ENCODE measurements around the gene NADK2. TPM values are rescaled to one million over a fixed set of nuclear protein-coding genes. Genes with fewer than 3 reads are reported as not detected.

NADK2 gene
- total and polyA plus RNA-seq, 10 of the 15 experiments (the other 5 are each of a cell fraction or from before 2014, with no cell fraction given), result 2.4 to 9.0 (median 6.3) TPM

- intact Hi-C loops (cut with micrococcal nuclease; ENCODE audit: unreplicated experiment) (no loop called here), in situ Hi-C loops (cut with MboI) (no loop called here)
- BruUV-seq (replicated peaks), result no TSS peak
- FAIRE-seq, result no peak
- ATAC-seq, result no peak
- 50% methylated on average over 3 of the region's 3 CpGs for WGBS (ENCODE audit: insufficient coverage, insufficient replicate concordance, low lambda C conversion rate, missing lambda C conversion rate)
- H3K27ac ChIP-seq (ENCODE audit: control insufficient read depth, insufficient read depth), result no peak overlapping the region
- no peaks in the 10 kb centered on the region for H3K79me2 ChIP-seq (ENCODE audit: control insufficient read depth, insufficient read depth, low read length)
- SMC1A ChIA-PET (ENCODE audit: uncharacterized antibody, unreplicated experiment), result interaction anchor here (0.6 to 2.8 kb wide), 5 partner anchors 10 to 174 kb away, joined by 3 to 8 read pairs (median 3); partner anchors contain the start of gene NADK2
- H3K4me2 ChIP-seq (ENCODE audit: control insufficient read depth, insufficient read depth), result no peak overlapping the region
- no peak overlapping the region for H3K4me3 ChIP-seq
- no peaks in the 10 kb centered on the region for H3K27me3 ChIP-seq (replicated peaks in 1 of 2; ENCODE audit: control insufficient read depth in 2 of 2, insufficient read depth in 2 of 2, low read length in 1 of 2)
- H3K9ac ChIP-seq (ENCODE audit: control insufficient read depth, insufficient read depth, low read length), result no peak overlapping the region
- POLR2A ChIA-PET, result no interaction called here
- RAD21 ChIA-PET (ENCODE audit: unreplicated experiment), result no interaction called here
- H3K36me3 ChIP-seq (ENCODE audit: control insufficient read depth in 2 of 2, insufficient read depth in 2 of 2, low read length in 1 of 2), result no peaks in the 10 kb centered on the region
- CTCF ChIA-PET, result interaction anchor here (0.7 to 4.8 kb wide), 6 partner anchors 8 to 55 kb away, joined by 3 to 22 read pairs (median 4); partner anchors contain the start of gene NADK2
- H3K4me1 ChIP-seq (ENCODE audit: control insufficient read depth, insufficient read depth, low read length), result no peaks in the 10 kb centered on the region
- no peaks in the 10 kb centered on the region for H3K9me3 ChIP-seq (replicated peaks; ENCODE audit: control insufficient read depth, insufficient read depth, low read length)
- H2AFZ ChIP-seq (ENCODE audit: control insufficient read depth, low read depth, low read length), result no peak overlapping the region
- DNase-seq (ENCODE audit: low read depth, low spot score), result no peak
- no peaks in the 10 kb centered on the region for H4K20me1 ChIP-seq (ENCODE audit: control insufficient read depth, insufficient read depth)
- TF ChIP-seq ESRRA (IDR thresholded peaks at IDR 0.05; ENCODE audit: low read length) (no peak), DPF2 (IDR thresholded peaks at IDR 0.05) (no peak), BCL3 (IDR thresholded peaks at IDR 0.05; ENCODE audit: borderline replicate concordance, insufficient read depth, low read depth, low read length, poor library complexity, severe bottlenecking) (no peak), FOS (IDR thresholded peaks at IDR 0.05; ENCODE audit: borderline replicate concordance, extremely low read depth, insufficient read length) (no peak), NRF1 (conservative IDR thresholded peaks at IDR 0.05; ENCODE audit: low read depth, low read length) (no peak), JUND (IDR thresholded peaks at IDR 0.05; ENCODE audit: low read depth, low read length) (no peak), LARP7 (IDR thresholded peaks at IDR 0.05) (no peak), TAF1 (IDR thresholded peaks at IDR 0.05; ENCODE audit: borderline replicate concordance, low read depth, low read length) (no peak), TCF7 (IDR thresholded peaks at IDR 0.05; ENCODE audit: borderline replicate concordance) (no peak), KAT2A (conservative IDR thresholded peaks at IDR 0.05; ENCODE audit: control insufficient read depth, low read depth, low read length) (no peak)
- TF ChIP-seq, protein P1, sequence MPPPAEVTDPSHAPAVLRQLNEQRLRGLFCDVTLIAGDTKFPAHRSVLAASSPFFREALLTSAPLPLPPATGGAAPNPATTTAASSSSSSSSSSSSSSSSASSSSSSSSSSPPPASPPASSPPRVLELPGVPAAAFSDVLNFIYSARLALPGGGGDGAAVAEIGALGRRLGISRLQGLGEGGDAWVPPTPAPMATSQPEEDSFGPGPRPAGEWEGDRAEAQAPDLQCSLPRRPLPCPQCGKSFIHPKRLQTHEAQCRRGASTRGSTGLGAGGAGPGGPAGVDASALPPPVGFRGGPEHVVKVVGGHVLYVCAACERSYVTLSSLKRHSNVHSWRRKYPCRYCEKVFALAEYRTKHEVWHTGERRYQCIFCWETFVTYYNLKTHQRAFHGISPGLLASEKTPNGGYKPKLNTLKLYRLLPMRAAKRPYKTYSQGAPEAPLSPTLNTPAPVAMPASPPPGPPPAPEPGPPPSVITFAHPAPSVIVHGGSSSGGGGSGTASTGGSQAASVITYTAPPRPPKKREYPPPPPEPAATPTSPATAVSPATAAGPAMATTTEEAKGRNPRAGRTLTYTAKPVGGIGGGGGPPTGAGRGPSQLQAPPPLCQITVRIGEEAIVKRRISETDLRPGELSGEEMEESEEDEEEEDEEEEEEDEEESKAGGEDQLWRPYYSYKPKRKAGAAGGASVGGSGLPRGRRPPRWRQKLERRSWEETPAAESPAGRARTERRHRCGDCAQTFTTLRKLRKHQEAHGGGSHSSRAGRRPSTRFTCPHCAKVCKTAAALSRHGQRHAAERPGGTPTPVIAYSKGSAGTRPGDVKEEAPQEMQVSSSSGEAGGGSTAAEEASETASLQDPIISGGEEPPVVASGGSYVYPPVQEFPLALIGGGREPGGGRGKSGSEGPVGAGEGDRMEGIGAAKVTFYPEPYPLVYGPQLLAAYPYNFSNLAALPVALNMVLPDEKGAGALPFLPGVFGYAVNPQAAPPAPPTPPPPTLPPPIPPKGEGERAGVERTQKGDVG (CRISPR knock-in tag; IDR thresholded peaks at IDR 0.05), result no peak
- TF ChIP-seq, protein P2, sequence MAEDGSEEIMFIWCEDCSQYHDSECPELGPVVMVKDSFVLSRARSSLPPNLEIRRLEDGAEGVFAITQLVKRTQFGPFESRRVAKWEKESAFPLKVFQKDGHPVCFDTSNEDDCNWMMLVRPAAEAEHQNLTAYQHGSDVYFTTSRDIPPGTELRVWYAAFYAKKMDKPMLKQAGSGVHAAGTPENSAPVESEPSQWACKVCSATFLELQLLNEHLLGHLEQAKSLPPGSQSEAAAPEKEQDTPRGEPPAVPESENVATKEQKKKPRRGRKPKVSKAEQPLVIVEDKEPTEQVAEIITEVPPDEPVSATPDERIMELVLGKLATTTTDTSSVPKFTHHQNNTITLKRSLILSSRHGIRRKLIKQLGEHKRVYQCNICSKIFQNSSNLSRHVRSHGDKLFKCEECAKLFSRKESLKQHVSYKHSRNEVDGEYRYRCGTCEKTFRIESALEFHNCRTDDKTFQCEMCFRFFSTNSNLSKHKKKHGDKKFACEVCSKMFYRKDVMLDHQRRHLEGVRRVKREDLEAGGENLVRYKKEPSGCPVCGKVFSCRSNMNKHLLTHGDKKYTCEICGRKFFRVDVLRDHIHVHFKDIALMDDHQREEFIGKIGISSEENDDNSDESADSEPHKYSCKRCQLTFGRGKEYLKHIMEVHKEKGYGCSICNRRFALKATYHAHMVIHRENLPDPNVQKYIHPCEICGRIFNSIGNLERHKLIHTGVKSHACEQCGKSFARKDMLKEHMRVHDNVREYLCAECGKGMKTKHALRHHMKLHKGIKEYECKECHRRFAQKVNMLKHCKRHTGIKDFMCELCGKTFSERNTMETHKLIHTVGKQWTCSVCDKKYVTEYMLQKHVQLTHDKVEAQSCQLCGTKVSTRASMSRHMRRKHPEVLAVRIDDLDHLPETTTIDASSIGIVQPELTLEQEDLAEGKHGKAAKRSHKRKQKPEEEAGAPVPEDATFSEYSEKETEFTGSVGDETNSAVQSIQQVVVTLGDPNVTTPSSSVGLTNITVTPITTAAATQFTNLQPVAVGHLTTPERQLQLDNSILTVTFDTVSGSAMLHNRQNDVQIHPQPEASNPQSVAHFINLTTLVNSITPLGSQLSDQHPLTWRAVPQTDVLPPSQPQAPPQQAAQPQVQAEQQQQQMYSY (CRISPR knock-in tag; IDR thresholded peaks at IDR 0.05), result no peak
These were observed 11.1 kb upstream of the NADK2 start for GRCh38 chr5:36252722-36253365.
